GM21619 (cell line): ENCODE data around the gene RER1.

Source experiments
- ATAC-seq: cut with Tn5 transposase; IDR thresholded peaks from one replicate; pipeline ENCODE4 v1.9.1; 2021; ENCODE audit not compliant: unreplicated experiment

Gene RER1

GRCh38 chr1:2405588-2406295, 14.1 kb downstream of the RER1 start:
- no peak for ATAC-seq

- ATAC-seq: no peak
These were observed 14.9 kb downstream of the RER1 start for GRCh38 chr1:2406451-2407041.

GRCh38 chr1:2407166-2407990, 15.7 kb downstream of the RER1 start:
- ATAC-seq: no peak

GRCh38 chr1:2407991-2408275, 16.3 kb downstream of the RER1 start:
- ATAC-seq: no peak

- ATAC-seq: no peak
These were observed 16.8 kb downstream of the RER1 start for GRCh38 chr1:2408456-2408855.

GRCh38 chr1:2408859-2409276, 17.2 kb downstream of the RER1 start:
- ATAC-seq: no peak

GRCh38 chr1:2409745-2410144, 18.1 kb downstream of the RER1 start:
- no peak for ATAC-seq

- peak; percentile 19 for ATAC-seq
These were observed 20.3 kb downstream of the RER1 start for GRCh38 chr1:2411801-2412394.

- ATAC-seq: peak; percentile 73
These were observed 20.7 kb downstream of the RER1 start, which contains the start of gene PEX10 for GRCh38 chr1:2412395-2412772. Gene PEX10 (minus strand): TSS chr1:2412564. CDS start chr1:2412502, 62 bp downstream.

GRCh38 chr1:2412773-2413494, 21.3 kb downstream of the RER1 start:
- peak; percentile 17 for ATAC-seq

- ATAC-seq: no peak
These were observed 22.1 kb downstream of the RER1 start for GRCh38 chr1:2413495-2414296.

GRCh38 chr1:2414297-2414958, 22.8 kb downstream of the RER1 start:
- peak; percentile 25 for ATAC-seq

- no peak for ATAC-seq
These were observed 23.7 kb downstream of the RER1 start for GRCh38 chr1:2415337-2415736.

GRCh38 chr1:2415801-2416208, 24.2 kb downstream of the RER1 start:
- no peak for ATAC-seq

- ATAC-seq: no peak
These were observed 24.8 kb downstream of the RER1 start for GRCh38 chr1:2416403-2416802.

GRCh38 chr1:2417083-2417832, 25.6 kb downstream of the RER1 start:
- ATAC-seq: no peak

GRCh38 chr1:2417833-2418225, 26.2 kb downstream of the RER1 start:
- no peak for ATAC-seq

GRCh38 chr1:2418791-2419320, 27.2 kb downstream of the RER1 start:
- ATAC-seq: no peak

GRCh38 chr1:2419416-2419815, 27.8 kb downstream of the RER1 start:
- no peak for ATAC-seq
